ENCODE data around the gene KRT15. TPM values are rescaled to one million over a fixed set of nuclear protein-coding genes. Genes with fewer than 3 reads are reported as not detected.

The KRT15 gene
- total and polyA plus RNA-seq, 2 of the 4 experiments (the other 2 are of a cell fraction) = 2.9 to 5.3 TPM

- H2BK15ac ChIP-seq (ENCODE audit: low read depth, low read length) = no peak overlapping the region
- WGBS, 2 experiments (ENCODE audit: extremely low coverage in 2 of 2, insufficient read length in 1 of 2) = 71% methylated on average over 22 of the region's 29 CpGs; no CpG with 5 or more reads in 1 of the 2 experiments
- in situ Hi-C loops (cut with MboI; ENCODE audit: low sequenced_read_pairs) = no loop called here
- ATAC-seq (ENCODE audit: low read depth) = no peak
- no peaks in the 10 kb centered on the region for H3K9me1 ChIP-seq (ENCODE audit: insufficient read depth, low read length)
- no peak overlapping the region for H2BK5ac ChIP-seq (ENCODE audit: low read depth, low read length, poor library complexity, severe bottlenecking)
- no peaks in the 10 kb centered on the region for H3K36me3 ChIP-seq (ENCODE audit: control insufficient read depth, insufficient read depth, low read length)
- H2BK20ac ChIP-seq (ENCODE audit: low read depth, low read length) = no peak overlapping the region
- H4K5ac ChIP-seq (ENCODE audit: low read depth, low read length) = no peak overlapping the region
- H3K23ac ChIP-seq (ENCODE audit: low read depth, low read length) = no peak overlapping the region
- no peak overlapping the region for H4K91ac ChIP-seq (ENCODE audit: insufficient read depth, low read depth, low read length)
- H3K56ac ChIP-seq (ENCODE audit: extremely low read depth, insufficient read depth, low read length) = no peak overlapping the region
- no peak overlapping the region for H4K8ac ChIP-seq (ENCODE audit: low read depth in 2 of 2, low read length in 2 of 2)
- H3K4ac ChIP-seq (ENCODE audit: low read depth, low read length) = no peak overlapping the region
- peaks cover 4% of the 10 kb centered on the region; the same call in 1 of the 2 replicates for H3K27me3 ChIP-seq (ENCODE audit: control insufficient read depth, insufficient read depth, low read length)
- H2AK9ac ChIP-seq (replicated peaks; ENCODE audit: low read depth, low read length, poor library complexity) = no peak overlapping the region
- H3K18ac ChIP-seq (ENCODE audit: low read depth, low read length) = no peak overlapping the region
- H3K4me1 ChIP-seq (ENCODE audit: control insufficient read depth, insufficient read depth, low read length) = no peaks in the 10 kb centered on the region
- BruUV-seq (replicated peaks) = no TSS peak
- H3K4me2 ChIP-seq (ENCODE audit: low read depth, low read length) = no peak overlapping the region
- H4K20me1 ChIP-seq (ENCODE audit: insufficient read depth, low read length) = no peaks in the 10 kb centered on the region
- 0 out of 2 replicates have a peak overlapping the region, but pooled peaks have one; percentile 34 for H2AK5ac ChIP-seq (ENCODE audit: low read depth, low read length)
- no peak for DNase-seq
- dilution Hi-C loops (cut with HindIII; ENCODE audit: low sequenced_read_pairs, unreplicated experiment) = no loop called here
- no peak overlapping the region for H3K27ac ChIP-seq (ENCODE audit: insufficient read depth, low read length)
- ChIA-PET CTCF (no interaction called here), POLR2A (ENCODE audit: unreplicated experiment) (no interaction called here)
- H3K14ac ChIP-seq (replicated peaks; ENCODE audit: low read depth, low read length) = no peak overlapping the region
- H3K9me3 ChIP-seq (ENCODE audit: control insufficient read depth, insufficient read depth, low read length) = no peaks in the 10 kb centered on the region
- no peaks in the 10 kb centered on the region for H3K79me1 ChIP-seq (ENCODE audit: low read depth in 1 of 2, low read length in 2 of 2)
- no peak overlapping the region for H3K9ac ChIP-seq (ENCODE audit: low read depth, low read length)
- no peak overlapping the region for H3K4me3 ChIP-seq (ENCODE audit: insufficient read depth, low read depth, low read length)
- H2AFZ ChIP-seq (replicated peaks; ENCODE audit: low read length, poor library complexity) = no peak overlapping the region
- no peak for TF ChIP-seq CHD1 (IDR thresholded peaks at IDR 0.05; ENCODE audit: low read depth, low read length)
- TF ChIP-seq MAFK (IDR thresholded peaks at IDR 0.05; ENCODE audit: low read depth, low read length) = no peak
- 0 out of 2 replicates have a peak, but pooled peaks have one; percentile 10 for TF ChIP-seq SMC3 (IDR thresholded peaks at IDR 0.05; ENCODE audit: low read depth, low read length)
- peak; percentile 17; the same call in 1 of the 2 replicates for TF ChIP-seq CTCF (conservative IDR thresholded peaks at IDR 0.05; ENCODE audit: low read depth, low read length)
- intact Hi-C loops (cut with micrococcal nuclease) = no loop called here
- H2BK120ac ChIP-seq (ENCODE audit: low read depth, low read length) = no peak overlapping the region
These were observed 31.7 kb downstream of the KRT15 start for GRCh38 chr17:41486809-41487530.
